B cell (primary cell): ENCODE data around the gene RERE. TPM values are rescaled to one million over a fixed set of nuclear protein-coding genes. Genes with fewer than 3 reads are reported as not detected.

Experiments
- ATAC-seq: fragments of 200-7000 bp; cut with Tn5 transposase; one replicate; pipeline ENCODE4 v1.10.0; 2021; ENCODE audit warnings: low read depth, mild to moderate bottlenecking, moderate number of reproducible peaks, moderate library complexity
- CTCF ChIA-PET: fragments of 350-600 bp; sonication (Branson Sonifier 250); formaldehyde crosslinking; loops from one replicate; lab custom pipeline; 2021; ENCODE audit warnings: antibody characterized with exemption, inconsistent platforms; lab: Charles Lee
- POLR2A ChIA-PET: fragments of 350-600 bp; sonication (Branson Sonifier 250); formaldehyde crosslinking; loops from one replicate; lab custom pipeline; 2021; ENCODE audit warnings: antibody characterized with exemption; lab: Charles Lee
- DNase-seq: peaks from one replicate; pipeline ENCODE4 v3.0.0; 2013
- H2AFZ ChIP-seq: 2 replicates; pipeline ENCODE4 v1.6.1; 2012; ENCODE audit warnings: mild to moderate bottlenecking, low read depth, low read length; ENCODE audit not compliant: insufficient read depth, poor library complexity, severe bottlenecking
- H3K27ac ChIP-seq, 2 donors: 1 replicate in 1 of 2; 2 replicates in 1 of 2; pipeline ENCODE4 v1.5.1; 2012 to 2013; ENCODE audit warnings: low read length in 2 of 2, mild to moderate bottlenecking in 2 of 2, moderate library complexity in 1 of 2
- H3K27me3 ChIP-seq, 4 experiments: fragments of 200-600 bp in 1 of 4; sonication (generic) in 1 of 4; replicated peaks in 1 of 4; 1 replicate in 2 of 4; 2 replicates in 2 of 4; pipeline versions ENCODE4 v1.6.1 to v1.7.0; 2013 to 2016; ENCODE audit warnings: low read length in 3 of 4, mild to moderate bottlenecking in 2 of 4, mixed read lengths in 1 of 4, moderate library complexity in 1 of 4; ENCODE audit not compliant: insufficient read depth in 4 of 4, control insufficient read depth in 3 of 4; ENCODE audit errors: control extremely low read depth in 1 of 4
- H3K36me3 ChIP-seq, 2 experiments: replicated peaks in 1 of 2; 1 replicate in 1 of 2; 2 replicates in 1 of 2; pipeline versions ENCODE4 v1.6.1 to v1.7.1; 2013; ENCODE audit warnings: low read length in 1 of 2; ENCODE audit not compliant: insufficient read depth in 2 of 2, control insufficient read depth in 1 of 2; ENCODE audit errors: control extremely low read depth in 1 of 2, extremely low read depth in 1 of 2
- H3K4me1 ChIP-seq, 2 donors: fragments of 200-600 bp in 1 of 2; sonication (generic) in 1 of 2; 1 replicate in 1 of 2; 2 replicates in 1 of 2; pipeline versions ENCODE4 v1.5.1 to v1.6.1; 2013 to 2017; ENCODE audit warnings: low read length in 2 of 2; ENCODE audit not compliant: control insufficient read depth in 2 of 2, insufficient read depth in 2 of 2
- H3K4me2 ChIP-seq: replicated peaks from 2 replicates; pipeline ENCODE3; 2012; ENCODE audit warnings: mild to moderate bottlenecking, low read depth, low read length; ENCODE audit not compliant: poor library complexity, severe bottlenecking
- H3K4me3 ChIP-seq, 5 experiments: fragments of 200-600 bp in 1 of 5; sonication (generic) in 1 of 5; 1 replicate in 3 of 5; 2 replicates in 2 of 5; pipeline versions ENCODE4 v1.5.1 to v1.7.0; 2011 to 2016; ENCODE audit warnings: low read length in 4 of 5, mild to moderate bottlenecking in 4 of 5, low read depth in 2 of 5, control low read depth in 1 of 5, moderate library complexity in 1 of 5; ENCODE audit not compliant: insufficient read depth in 1 of 5; ENCODE audit errors: control extremely low read depth in 1 of 5, extremely low read depth in 1 of 5
- H3K79me2 ChIP-seq: fragments of 200-600 bp; sonication (generic); one replicate; pipeline ENCODE4 v1.6.0; 2016; ENCODE audit warnings: low read length; ENCODE audit not compliant: control insufficient read depth, insufficient read depth
- H3K9ac ChIP-seq: fragments of 200-600 bp; sonication (generic); 2 replicates; pipeline ENCODE4 v1.6.1; 2017; ENCODE audit warnings: mild to moderate bottlenecking, low read length, moderate library complexity
- H3K9me3 ChIP-seq, 3 donors: one replicate each; pipeline versions ENCODE4 v1.6.1 to v1.7.1; 2013; ENCODE audit warnings: low read length in 2 of 3; ENCODE audit not compliant: control insufficient read depth in 2 of 3, insufficient read depth in 1 of 3; ENCODE audit errors: control extremely low read depth in 1 of 3
- H4K20me1 ChIP-seq: 2 replicates; pipeline ENCODE4 v1.6.0; 2012; ENCODE audit warnings: mild to moderate bottlenecking, low read length; ENCODE audit not compliant: insufficient read depth, control insufficient read depth, poor library complexity, severe bottlenecking
- H3K27ac Mint-ChIP-seq: one replicate; pipeline ENCODE4 v1.8.0; 2021; ENCODE audit warnings: mixed read lengths
- H3K27me3 Mint-ChIP-seq: one replicate; pipeline ENCODE4 v1.8.0; 2021; ENCODE audit warnings: mixed read lengths
- H3K4me1 Mint-ChIP-seq: one replicate; pipeline ENCODE4 v1.8.0; 2021; ENCODE audit warnings: mixed read lengths
- H3K4me3 Mint-ChIP-seq: one replicate; pipeline ENCODE4 v1.8.0; 2021; ENCODE audit warnings: mixed read lengths
- H3K9me3 Mint-ChIP-seq: one replicate; pipeline ENCODE4 v1.8.0; 2022; ENCODE audit warnings: mixed read lengths; ENCODE audit not compliant: insufficient read depth
- CTCF ChIP-seq: fragments of 200-600 bp; IDR thresholded peaks from one replicate; pipeline ENCODE4 v1.8.0; 2022; ENCODE audit warnings: antibody characterized with exemption, mild to moderate bottlenecking
- EZH2 ChIP-seq: IDR thresholded peaks from 2 replicates; pipeline ENCODE4 v1.6.1; 2012; ENCODE audit warnings: borderline replicate concordance, low read depth, mild to moderate bottlenecking, moderate library complexity, low read length; ENCODE audit not compliant: insufficient read depth, poor library complexity, severe bottlenecking
- WGBS: methylation state at CpG from one replicate; pipeline ENCODE4 v1.1.5; 2013; ENCODE audit warnings: missing lambda C conversion rate; ENCODE audit not compliant: insufficient coverage; 5-methylcytosine and 5-hydroxymethylcytosine counted together
- intact Hi-C: fragments of 100-400 bp; cut with micrococcal nuclease; formaldehyde crosslinking; loops from one replicate; pipeline ENCODE4 v1.10.0; 2022
- polyA plus RNA-seq: library from polyadenylated mRNA; depleted of rRNA; stranded (reverse); fragments of >200 nt; gene quantifications from 2 replicates; pipeline ENCODE4 v1.2.3, GENCODE V29; 2012
- total RNA-seq, 2 donors: library from RNA; stranded (reverse); fragments of 120-200 nt in 1 of 2; gene quantifications; 1 replicate in 1 of 2; 2 replicates in 1 of 2; pipeline versions ENCODE4 v1.2.3 to v1.2.4, GENCODE V29; 2013 to 2022

The RERE gene
- total and polyA plus RNA-seq, 2 donors (not counting 1 experiment from before 2014, with no cell fraction given), result 27.3 to 132 TPM

GRCh38 chr1:8468751-8469150 is 348.7 kb downstream of the RERE start:
- peaks cover 4 to 14% of the 10 kb centered on the region in 2 experiments for H3K36me3 ChIP-seq
- Mint-ChIP-seq H3K4me1 (peaks cover 45% of the 10 kb centered on the region), H3K4me3 (no peak overlapping the region), H3K27ac (no peak overlapping the region), H3K9me3 (no peaks in the 10 kb centered on the region), H3K27me3 (no peaks in the 10 kb centered on the region)
- ATAC-seq, result no peak
- no peak overlapping the region for H3K4me3 ChIP-seq
- peaks cover 27 to 37% of the 10 kb centered on the region in 2 donors for H3K4me1 ChIP-seq
- no peak for DNase-seq
- POLR2A ChIA-PET, result no interaction called here
- intact Hi-C loops, result no loop called here
- peaks cover 7% of the 10 kb centered on the region for H4K20me1 ChIP-seq
- CTCF ChIA-PET, result no interaction called here
- no peak overlapping the region for H3K4me2 ChIP-seq
- H3K9me3 ChIP-seq, result no peaks in the 10 kb centered on the region
- no peak overlapping the region for H2AFZ ChIP-seq
- WGBS, result no CpG with 5 or more reads among the region's 4 CpGs
- H3K27ac ChIP-seq, result no peak overlapping the region
- TF ChIP-seq EZH2 (no peak), CTCF (no peak)
- peaks cover 44% of the 10 kb centered on the region for H3K79me2 ChIP-seq
- no peak overlapping the region for H3K9ac ChIP-seq
- no peaks in the 10 kb centered on the region for H3K27me3 ChIP-seq

- H3K4me3 Mint-ChIP-seq, result no peak overlapping the region
- no peak for DNase-seq
- ChIA-PET POLR2A (interaction anchor here (0.6 kb wide), 1 partner anchor 40 kb away, joined by 3 read pairs; no protein-coding TSS in a partner anchor), CTCF (interaction anchor here (1.3 kb wide), 1 partner anchor 259 kb away, joined by 4 read pairs; no protein-coding TSS in a partner anchor)
- H3K27me3 Mint-ChIP-seq, result no peaks in the 10 kb centered on the region
- Histone ChIP-seq H3K9ac (no peak overlapping the region), H2AFZ (no peak overlapping the region), H3K4me1 (peaks cover 21 to 31% of the 10 kb centered on the region in 2 donors), H4K20me1 (peaks cover 7% of the 10 kb centered on the region), H3K79me2 (peaks cover 40% of the 10 kb centered on the region), H3K4me2 (no peak overlapping the region), H3K27me3 (no peaks in the 10 kb centered on the region), H3K9me3 (no peaks in the 10 kb centered on the region), H3K27ac (no peak overlapping the region), H3K36me3 (peaks cover 2 to 21% of the 10 kb centered on the region in 2 experiments), H3K4me3 (no peak overlapping the region)
- intact Hi-C loops, result no loop called here
- H3K27ac Mint-ChIP-seq, result no peak overlapping the region
- no peak for ATAC-seq
- no peaks in the 10 kb centered on the region for H3K9me3 Mint-ChIP-seq
- 89% methylated on average over 2 of the region's 3 CpGs for WGBS
- no peak for TF ChIP-seq CTCF
- no peak for TF ChIP-seq EZH2
- peaks cover 42% of the 10 kb centered on the region for H3K4me1 Mint-ChIP-seq
Measured at GRCh38 chr1:8467308-8467707, 350.1 kb downstream of the RERE start.
